A549 treated with RU486 at 1 μM for 4 hours (cell line): Measurements from ENCODE around the gene UBAP1L. TPM values are rescaled to one million over a fixed set of nuclear protein-coding genes. Genes with fewer than 3 reads are reported as not detected.

Experiments used
- total RNA-seq: library from RNA; stranded (reverse); fragments of 200-300 nt; extraction: Qiagen RNA extraction; gene quantifications from 5 replicates; pipeline ENCODE4 v1.2.3, GENCODE V29; 2022; ENCODE audit warnings: low read depth

The UBAP1L gene
- total RNA-seq, result 0.48 to 1.3 TPM (median 0.99 TPM) in 5 replicates

DNA sequence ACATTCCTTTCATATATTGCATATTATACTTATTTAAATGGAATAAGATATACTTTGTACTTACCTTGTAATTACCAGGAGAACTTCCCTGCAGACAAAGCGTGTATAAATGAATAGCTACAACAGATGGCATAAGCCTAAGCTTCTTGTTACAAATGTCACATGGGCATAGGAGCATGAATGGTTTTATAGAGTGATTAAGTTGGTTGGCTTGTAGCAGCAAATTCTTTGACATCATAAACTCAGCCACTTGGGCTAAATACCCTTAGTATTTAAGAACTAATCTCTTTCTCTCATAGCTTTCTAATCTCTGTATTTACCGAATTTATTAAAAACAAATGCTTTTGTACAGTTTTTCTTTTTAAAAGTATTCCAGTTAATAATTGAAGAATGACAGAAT lies at the start of gene UBAP1L:
TSS of gene UBAP1L (minus strand) at position 115 of the 400 bp plus-strand sequence. CDS start 8,985 bp downstream, outside the sequence.

DNA sequence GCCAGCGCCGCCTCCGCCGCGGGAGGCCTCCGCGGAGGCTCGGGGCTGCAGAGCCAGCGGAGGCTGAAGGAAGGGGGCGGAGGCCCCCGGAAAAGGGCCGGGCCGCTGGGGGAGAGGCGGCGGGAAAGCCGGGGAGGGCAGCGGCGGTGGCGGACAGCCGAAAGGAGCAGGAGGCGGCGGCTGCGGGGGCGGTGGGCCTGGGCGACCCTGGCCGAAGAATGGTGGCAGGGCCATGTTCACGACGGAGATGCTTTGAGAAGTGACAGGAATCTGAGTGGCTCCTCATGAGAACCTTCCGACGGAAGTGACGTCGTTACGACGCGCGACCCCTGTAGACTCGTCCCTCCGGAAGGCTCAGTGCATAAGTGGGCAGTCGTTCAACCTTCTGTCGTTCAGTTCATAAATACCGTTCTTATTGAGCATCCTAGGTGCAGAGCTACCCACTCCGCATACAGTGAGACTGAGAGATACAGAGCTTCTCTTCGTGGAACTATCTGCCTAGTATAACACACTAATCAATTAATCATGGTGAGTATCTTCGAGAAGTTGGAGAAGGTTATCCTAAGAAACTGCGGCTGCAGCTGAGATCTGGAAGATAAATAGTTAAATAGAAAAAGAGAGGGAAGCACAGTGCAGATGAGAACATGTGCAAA lies 18.7 kb upstream of the UBAP1L start, which contains the start of gene PDCD7:
TSS of gene PDCD7 (minus strand) at position 261 of the 653 bp plus-strand sequence. CDS start at position 234, 27 bp downstream.

DNA sequence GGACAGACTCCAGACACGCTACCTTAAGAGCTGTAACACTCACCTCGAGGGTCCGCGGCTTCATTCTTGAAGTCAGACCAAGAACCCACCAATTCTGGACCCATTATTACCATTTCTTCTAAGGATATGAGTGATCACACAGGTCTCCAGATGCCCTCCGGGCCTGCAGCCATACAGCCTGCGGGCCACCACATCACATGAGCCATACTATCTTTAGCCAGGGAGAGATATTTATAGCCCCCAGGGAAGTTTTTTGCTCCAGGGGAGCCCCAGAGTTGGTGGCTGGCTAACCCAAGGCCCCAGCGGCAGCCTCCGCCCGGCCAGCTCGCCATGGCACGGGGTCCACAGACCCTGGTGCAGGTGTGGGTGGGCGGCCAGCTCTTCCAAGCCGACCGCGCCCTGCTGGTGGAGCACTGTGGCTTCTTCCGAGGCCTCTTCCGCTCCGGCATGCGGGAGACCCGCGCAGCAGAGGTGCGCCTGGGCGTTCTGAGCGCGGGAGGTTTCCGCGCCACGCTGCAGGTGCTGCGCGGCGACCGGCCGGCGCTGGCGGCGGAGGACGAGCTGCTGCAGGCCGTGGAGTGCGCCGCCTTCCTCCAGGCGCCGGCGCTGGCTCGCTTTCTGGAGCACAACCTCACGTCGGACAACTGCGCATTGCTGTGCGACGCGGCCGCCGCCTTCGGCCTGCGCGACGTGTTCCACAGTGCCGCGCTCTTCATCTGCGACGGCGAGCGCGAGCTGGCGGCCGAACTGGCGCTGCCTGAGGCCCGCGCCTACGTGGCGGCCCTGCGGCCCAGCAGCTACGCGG lies 38.3 kb downstream of the UBAP1L start, which contains the start of gene KBTBD13:
TSS of gene KBTBD13 (plus strand) at position 261 of the 805 bp plus-strand sequence. CDS start at position 331, 70 bp downstream.

DNA sequence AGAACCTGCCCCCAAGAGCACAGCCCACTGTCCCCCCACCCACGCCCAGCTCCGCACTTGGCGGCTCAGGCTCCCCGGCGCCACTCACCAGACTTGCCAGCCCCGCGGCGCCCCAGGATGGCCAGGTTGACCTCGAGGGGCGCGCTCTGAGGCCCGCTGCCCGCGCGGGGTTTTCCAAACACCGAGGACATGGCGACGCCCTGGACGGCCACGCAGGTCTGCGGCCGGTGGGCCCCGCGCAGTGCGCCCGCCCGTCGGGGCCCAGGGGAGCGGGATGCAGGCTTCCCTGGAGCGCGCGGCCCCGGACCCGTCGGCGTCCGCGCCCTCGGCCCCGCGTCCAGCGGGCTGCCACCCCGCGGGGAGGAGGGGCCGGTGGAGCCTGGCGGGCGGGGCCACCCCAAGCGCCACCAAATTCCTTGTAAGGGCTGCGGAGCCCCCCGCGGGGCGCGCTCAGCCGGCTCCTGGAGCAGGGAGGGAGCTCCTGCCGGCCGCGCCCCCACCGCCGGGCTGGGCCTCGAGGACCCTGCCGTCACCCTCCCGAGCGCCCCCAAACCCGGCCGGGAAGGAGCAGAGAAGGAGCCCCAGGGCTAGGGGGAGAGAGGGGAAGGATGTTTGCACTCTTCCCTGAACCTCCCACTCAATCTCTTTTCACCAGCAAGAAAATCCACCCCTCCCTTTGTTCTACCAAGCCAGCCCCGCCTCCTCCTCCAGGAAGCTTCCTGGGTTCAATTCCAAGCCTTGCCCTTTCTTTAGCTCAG lies 47.2 kb downstream of the UBAP1L start, which contains the start of gene RASL12:
TSS of gene RASL12 (minus strand) at position 347 of the 758 bp plus-strand sequence. CDS start at position 191, 156 bp downstream.

DNA sequence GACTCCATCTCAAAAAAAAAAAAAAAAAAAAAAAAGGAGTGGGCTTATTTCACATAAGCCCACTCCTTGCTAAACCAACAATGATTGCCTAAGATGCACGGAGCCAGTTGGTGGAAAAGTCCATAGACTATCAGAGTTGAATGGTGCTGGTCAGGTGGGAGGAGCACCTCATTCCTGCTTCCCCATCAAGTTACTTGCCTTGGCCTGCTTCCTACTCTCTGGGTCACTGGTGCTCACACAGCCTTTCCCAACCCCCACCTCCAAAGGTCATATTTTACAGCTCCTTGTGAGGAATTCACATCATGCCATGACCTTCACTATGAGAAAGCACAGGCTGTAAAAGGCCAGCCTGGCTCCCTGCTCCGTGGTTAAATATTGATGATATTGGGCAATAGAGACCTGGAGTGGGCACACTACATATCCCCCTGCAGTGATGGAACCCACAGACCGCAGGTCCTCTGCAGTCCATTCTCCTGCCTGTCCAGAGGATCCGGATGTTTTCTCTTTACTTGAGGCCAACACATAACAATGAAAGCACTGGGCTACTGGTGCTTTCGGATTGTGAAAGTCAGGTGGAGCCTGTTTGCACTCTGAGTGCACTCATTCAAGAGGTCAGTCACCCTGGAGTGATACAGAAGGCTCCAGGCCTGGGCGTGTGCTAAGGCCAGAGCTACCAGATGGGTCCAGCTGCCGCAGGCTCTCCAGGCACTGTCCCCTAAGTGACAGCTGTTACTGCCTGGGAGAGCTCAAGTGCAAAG lies 70.1 kb downstream of the UBAP1L start, which contains the start of gene SLC51B:
TSS of gene SLC51B (plus strand) at position 664 of the 758 bp plus-strand sequence. CDS start 4,618 bp downstream, outside the sequence.

Other genes starting within 250 kb of the UBAP1L start
- 1.0 to 1.7 TPM (median 1.4 TPM) in 5 replicates for gene ANKDD1A, start 203.3 kb downstream of the UBAP1L start, total RNA-seq
- gene SPG21, start 125.3 kb downstream of the UBAP1L start, total RNA-seq, result 104 to 135 TPM (median 127 TPM) in 5 replicates
- 24.1 to 33.3 TPM (median 27.4 TPM) in 5 replicates for gene MTFMT, start 85.6 kb downstream of the UBAP1L start, total RNA-seq
- 12.4 to 18.4 TPM (median 14.3 TPM) in 5 replicates for gene SLC51B, start 69.8 kb downstream of the UBAP1L start, total RNA-seq
- gene RASL12, start 47.2 kb downstream of the UBAP1L start, total RNA-seq, result 0.09 to 0.15 TPM (median 0.12 TPM) in 5 replicates
- not detected in 5 replicates for gene KBTBD13, start 38.5 kb downstream of the UBAP1L start, total RNA-seq
- gene PDCD7, start 18.6 kb upstream of the UBAP1L start, total RNA-seq, result 21.6 to 31.2 TPM (median 30.0 TPM) in 5 replicates
- gene CLPX, start 70.1 kb upstream of the UBAP1L start, total RNA-seq, result 41.1 to 61.7 TPM (median 52.7 TPM) in 5 replicates
- gene CILP, start 96.3 kb upstream of the UBAP1L start, total RNA-seq, result 0.04 to 0.09 TPM (median 0.05 TPM) in 5 replicates
- gene PARP16, start 171.7 kb upstream of the UBAP1L start, total RNA-seq, result 9.1 to 11.1 TPM (median 9.9 TPM) in 5 replicates
- gene RNU5A-1, start 180.9 kb upstream of the UBAP1L start, total RNA-seq, result not detected in 5 replicates
- not detected in 5 replicates for gene RNU5B-1, start 189.5 kb upstream of the UBAP1L start, total RNA-seq